ENCODE results near the gene KREMEN1. TPM values are rescaled to one million over a fixed set of nuclear protein-coding genes. Genes with fewer than 3 reads are reported as not detected.
A peak's percentile ranks its signal among the peaks of the same experiment; 100 is the strongest.

Gene KREMEN1, protein sequence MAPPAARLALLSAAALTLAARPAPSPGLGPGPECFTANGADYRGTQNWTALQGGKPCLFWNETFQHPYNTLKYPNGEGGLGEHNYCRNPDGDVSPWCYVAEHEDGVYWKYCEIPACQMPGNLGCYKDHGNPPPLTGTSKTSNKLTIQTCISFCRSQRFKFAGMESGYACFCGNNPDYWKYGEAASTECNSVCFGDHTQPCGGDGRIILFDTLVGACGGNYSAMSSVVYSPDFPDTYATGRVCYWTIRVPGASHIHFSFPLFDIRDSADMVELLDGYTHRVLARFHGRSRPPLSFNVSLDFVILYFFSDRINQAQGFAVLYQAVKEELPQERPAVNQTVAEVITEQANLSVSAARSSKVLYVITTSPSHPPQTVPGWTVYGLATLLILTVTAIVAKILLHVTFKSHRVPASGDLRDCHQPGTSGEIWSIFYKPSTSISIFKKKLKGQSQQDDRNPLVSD
- total RNA-seq (not detected), total RNA-seq (0 to 0.98 (median 0.13) reads per million in 172 experiments)
- 0.04 TPM for polyA plus RNA-seq (2013, experiment 1 of 2)
- 2.1 TPM for polyA plus RNA-seq (2013, experiment 2 of 2)

GRCh38 chr22:29072979-29073617 lies at the start of gene KREMEN1:
Gene KREMEN1 (plus strand): TSS chr22:29073035. CDS start chr22:29073131, 96 bp downstream.
- TF ChIP-seq, protein P1, sequence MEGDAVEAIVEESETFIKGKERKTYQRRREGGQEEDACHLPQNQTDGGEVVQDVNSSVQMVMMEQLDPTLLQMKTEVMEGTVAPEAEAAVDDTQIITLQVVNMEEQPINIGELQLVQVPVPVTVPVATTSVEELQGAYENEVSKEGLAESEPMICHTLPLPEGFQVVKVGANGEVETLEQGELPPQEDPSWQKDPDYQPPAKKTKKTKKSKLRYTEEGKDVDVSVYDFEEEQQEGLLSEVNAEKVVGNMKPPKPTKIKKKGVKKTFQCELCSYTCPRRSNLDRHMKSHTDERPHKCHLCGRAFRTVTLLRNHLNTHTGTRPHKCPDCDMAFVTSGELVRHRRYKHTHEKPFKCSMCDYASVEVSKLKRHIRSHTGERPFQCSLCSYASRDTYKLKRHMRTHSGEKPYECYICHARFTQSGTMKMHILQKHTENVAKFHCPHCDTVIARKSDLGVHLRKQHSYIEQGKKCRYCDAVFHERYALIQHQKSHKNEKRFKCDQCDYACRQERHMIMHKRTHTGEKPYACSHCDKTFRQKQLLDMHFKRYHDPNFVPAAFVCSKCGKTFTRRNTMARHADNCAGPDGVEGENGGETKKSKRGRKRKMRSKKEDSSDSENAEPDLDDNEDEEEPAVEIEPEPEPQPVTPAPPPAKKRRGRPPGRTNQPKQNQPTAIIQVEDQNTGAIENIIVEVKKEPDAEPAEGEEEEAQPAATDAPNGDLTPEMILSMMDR (IDR thresholded peaks at IDR 0.05) = no peak
- Mint-ChIP-seq H3K36me3 (ENCODE audit: low read depth) (no peaks in the 10 kb centered on the region), H3K4me3 (peak within 1 kb of the TSS; percentile 83), H3K4me1 (ENCODE audit: low read depth) (peaks cover 28% of the 10 kb centered on the region), H3K9me3 (no peaks in the 10 kb centered on the region), H3K27ac (no peak within 1 kb of the TSS), H3K27me3 (peaks cover 64% of the 10 kb centered on the region)
- ATAC-seq (ENCODE audit: poor library complexity) = no peak
- POLR2A ChIA-PET = interaction anchor here (1.0 to 1.5 kb wide), 3 partner anchors 190 to 300 kb away, joined by 3 to 5 read pairs (median 3); partner anchors contain the start of genes XBP1 and ZNRF3
- peak in 2 of 14 experiments; percentile 18 to 38 for DNase-seq
- intact Hi-C loops (cut with DNase I, micrococcal nuclease) = loop anchor here in 1 of 2 experiments (2.0 to 5.0 kb wide), 3 partner anchors 190 to 1154 kb away; partner anchors contain the start of genes CHEK2, HSCB, PITPNB and ZNRF3
- Histone ChIP-seq H3K9me3 (ENCODE audit: control insufficient read depth in 1 of 2, insufficient read depth in 1 of 2, low read length in 2 of 2) (peaks cover 0 to 14% of the 10 kb centered on the region in 2 experiments), H3K4me3 (ENCODE audit: low read length) (peak within 1 kb of the TSS; percentile 51), H3K4me1 (ENCODE audit: insufficient read depth, low read length) (peaks cover 33% of the 10 kb centered on the region), H3K27me3 (ENCODE audit: control insufficient read depth in 1 of 2, insufficient read depth in 2 of 2, low read length in 2 of 2) (peaks cover 39 to 46% of the 10 kb centered on the region in 2 experiments), H3K27ac (ENCODE audit: low read depth in 1 of 2, low read length in 2 of 2) (no peak within 1 kb of the TSS), H3K36me3 (ENCODE audit: insufficient read depth, low read length) (no peaks in the 10 kb centered on the region)
- CTCF ChIA-PET = no interaction called here

DNA sequence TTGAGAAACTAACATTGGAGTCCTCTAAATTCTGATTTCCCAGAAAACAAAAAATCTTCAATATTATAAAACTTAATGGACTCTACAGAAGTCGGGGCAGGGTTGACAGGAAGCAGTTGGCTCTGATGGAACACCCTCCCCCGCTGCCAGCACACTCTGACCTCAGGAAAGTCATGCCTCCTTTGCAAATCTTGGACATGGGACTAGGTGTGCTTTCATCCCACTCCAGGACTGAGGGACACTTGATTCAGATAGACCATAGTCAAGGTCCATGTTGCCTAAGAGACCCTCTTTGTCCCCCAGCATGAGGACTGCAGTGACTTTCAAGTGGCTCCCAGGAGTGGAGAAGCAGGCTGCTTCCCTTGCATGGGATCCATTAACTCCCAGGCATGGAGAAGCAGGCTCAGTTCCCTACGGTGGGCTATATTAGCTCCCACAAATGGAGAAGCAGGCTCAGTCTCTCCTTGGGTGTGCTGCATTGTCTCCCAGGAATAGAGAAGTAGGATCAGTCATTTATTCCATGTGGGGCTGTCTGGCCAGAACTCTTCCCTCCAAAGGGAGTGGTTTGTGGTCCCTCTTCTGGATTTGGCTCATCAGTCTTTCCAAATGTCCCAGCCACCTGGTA lies 49.6 kb upstream of the KREMEN1 start:
- no peaks in the 10 kb centered on the region for H3K9me3 ChIP-seq (ENCODE audit: control insufficient read depth in 1 of 2, insufficient read depth in 1 of 2, low read length in 2 of 2)

GRCh38 chr22:29026579-29026978 lies 46.3 kb upstream of the KREMEN1 start:
- intact Hi-C loops (cut with DNase I, micrococcal nuclease) = no loop called here
- Histone ChIP-seq H3K9me3 (ENCODE audit: control insufficient read depth in 1 of 2, insufficient read depth in 1 of 2, low read length in 2 of 2) (peaks cover 0 to 3% of the 10 kb centered on the region in 2 experiments), H3K4me3 (ENCODE audit: low read length) (no peak overlapping the region), H3K27ac (ENCODE audit: low read depth in 1 of 2, low read length in 2 of 2) (no peak overlapping the region), H3K27me3 (ENCODE audit: control insufficient read depth in 1 of 2, insufficient read depth in 2 of 2, low read length in 2 of 2) (peaks cover 29 to 33% of the 10 kb centered on the region in 2 experiments), H3K4me1 (ENCODE audit: insufficient read depth, low read length) (peaks cover 13% of the 10 kb centered on the region), H3K36me3 (ENCODE audit: insufficient read depth, low read length) (no peaks in the 10 kb centered on the region)
- Mint-ChIP-seq H3K27ac (no peak overlapping the region), H3K9me3 (no peaks in the 10 kb centered on the region), H3K27me3 (peaks cover 41% of the 10 kb centered on the region), H3K36me3 (ENCODE audit: low read depth) (no peaks in the 10 kb centered on the region), H3K4me3 (no peak overlapping the region), H3K4me1 (ENCODE audit: low read depth) (peaks cover 14% of the 10 kb centered on the region)
- DNase-seq (no peak), ATAC-seq (ENCODE audit: poor library complexity) (no peak)
- TF ChIP-seq, protein P1 (IDR thresholded peaks at IDR 0.05) = no peak
- ChIA-PET POLR2A (no interaction called here), CTCF (no interaction called here)

More for the DNA sequence above, 49.6 kb upstream of the KREMEN1 start:
- ChIA-PET CTCF (no interaction called here), POLR2A (no interaction called here)
- TF ChIP-seq, protein P1 (IDR thresholded peaks at IDR 0.05) = no peak
- no peak overlapping the region for H3K4me3 Mint-ChIP-seq
- H3K27me3 ChIP-seq (ENCODE audit: control insufficient read depth in 1 of 2, insufficient read depth in 2 of 2, low read length in 2 of 2) = peaks cover 0 to 9% of the 10 kb centered on the region in 2 experiments
- H3K27ac ChIP-seq (ENCODE audit: low read depth in 1 of 2, low read length in 2 of 2) = no peak overlapping the region
- H3K27me3 Mint-ChIP-seq = peaks cover 19% of the 10 kb centered on the region
- H3K4me3 ChIP-seq (ENCODE audit: low read length) = no peak overlapping the region
- no peaks in the 10 kb centered on the region for H3K4me1 Mint-ChIP-seq (ENCODE audit: low read depth)
- H3K9me3 Mint-ChIP-seq = no peaks in the 10 kb centered on the region
- H3K36me3 Mint-ChIP-seq (ENCODE audit: low read depth) = no peaks in the 10 kb centered on the region
- DNase-seq (no peak), ATAC-seq (ENCODE audit: poor library complexity) (no peak)
- H3K27ac Mint-ChIP-seq = no peak overlapping the region
- H3K4me1 ChIP-seq (ENCODE audit: insufficient read depth, low read length) = no peaks in the 10 kb centered on the region
- no peaks in the 10 kb centered on the region for H3K36me3 ChIP-seq (ENCODE audit: insufficient read depth, low read length)
- intact Hi-C loops (cut with DNase I, micrococcal nuclease) = no loop called here

All from CD4-positive, alpha-beta T cell (primary cell).